ENCODE data around the gene GPR61.

The GPR61 gene

DNA sequence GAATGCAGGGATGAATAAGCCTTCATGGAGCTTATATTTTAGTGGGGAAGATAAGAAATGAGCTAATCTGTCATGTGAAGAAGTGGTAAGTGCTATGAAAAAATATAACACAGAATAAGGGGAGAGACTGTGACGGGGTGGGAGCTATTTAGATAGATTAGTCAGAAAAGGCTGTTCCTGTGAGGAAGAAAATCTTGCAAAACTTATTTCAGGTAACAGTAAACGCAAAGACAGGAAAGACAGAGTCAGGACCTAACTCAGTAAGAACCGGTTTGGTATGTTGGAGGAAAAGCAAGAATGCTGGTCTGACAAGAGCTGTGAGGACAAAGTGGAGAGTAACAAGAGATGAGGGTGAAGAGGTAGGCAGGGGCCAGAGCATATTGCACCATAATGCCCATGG, 30.7 kb downstream of the GPR61 start:
- DNase-seq (ENCODE audit: low spot score) = no peak

DNA sequence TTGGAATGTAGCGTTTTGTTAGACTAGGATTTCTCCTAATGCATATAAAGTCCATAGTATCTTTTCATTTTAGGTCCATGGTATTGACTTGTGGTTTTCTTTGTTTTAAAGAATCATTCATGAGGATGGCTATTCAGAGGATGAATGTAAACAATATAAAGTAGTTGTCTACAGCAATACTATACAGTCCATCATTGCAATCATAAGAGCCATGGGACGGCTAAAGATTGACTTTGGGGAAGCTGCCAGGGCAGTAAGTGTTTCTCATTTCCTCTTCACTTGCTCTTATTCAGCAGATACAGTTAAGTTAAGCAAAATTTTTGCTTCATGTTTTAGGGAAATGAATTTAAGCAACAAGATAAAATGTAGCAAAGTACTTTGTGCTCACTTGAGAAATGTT, 34.1 kb downstream of the GPR61 start:
- no peak for DNase-seq (ENCODE audit: low spot score)

DNA sequence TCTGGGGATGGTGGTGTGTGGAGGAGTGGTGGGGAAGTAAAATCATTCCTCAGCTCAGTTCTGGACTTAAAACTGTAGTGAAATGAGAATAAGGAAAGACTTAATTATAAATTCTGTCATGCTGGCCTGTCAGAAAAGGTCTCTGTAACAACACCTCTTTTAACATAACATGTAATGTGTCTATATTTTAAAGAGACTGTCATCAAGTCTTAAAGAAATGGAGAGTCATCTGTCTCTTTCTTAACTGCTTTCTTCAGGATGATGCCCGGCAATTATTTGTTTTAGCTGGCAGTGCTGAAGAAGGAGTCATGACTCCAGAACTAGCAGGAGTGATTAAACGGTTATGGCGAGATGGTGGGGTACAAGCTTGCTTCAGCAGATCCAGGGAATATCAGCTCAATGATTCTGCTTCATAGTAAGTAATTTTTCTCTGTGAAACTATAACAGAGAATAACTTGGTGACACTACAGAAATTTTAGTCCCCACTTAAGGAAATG, 39.3 kb downstream of the GPR61 start:
- DNase-seq (ENCODE audit: low spot score) = no peak

DNA sequence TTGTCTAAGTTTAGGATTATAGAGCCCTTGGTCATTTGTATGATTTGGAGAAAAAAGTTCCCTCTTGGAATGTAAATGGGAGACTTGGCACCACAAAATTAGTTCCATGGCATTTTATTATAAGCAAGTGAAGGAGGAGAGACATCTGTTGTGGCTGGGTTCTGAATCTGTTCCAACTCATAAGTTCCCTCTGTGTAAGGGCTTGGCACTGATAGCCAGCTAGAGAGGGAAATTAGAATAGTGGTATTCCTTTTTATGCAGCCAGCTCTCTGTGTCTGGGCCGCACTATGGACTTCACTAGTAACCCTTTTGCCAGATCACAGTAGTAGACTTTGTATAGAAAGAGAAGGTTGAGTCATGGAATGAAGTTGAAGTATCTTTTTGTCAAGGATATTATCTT, 39.8 kb downstream of the GPR61 start:
- DNase-seq (ENCODE audit: low spot score) = no peak

DNA sequence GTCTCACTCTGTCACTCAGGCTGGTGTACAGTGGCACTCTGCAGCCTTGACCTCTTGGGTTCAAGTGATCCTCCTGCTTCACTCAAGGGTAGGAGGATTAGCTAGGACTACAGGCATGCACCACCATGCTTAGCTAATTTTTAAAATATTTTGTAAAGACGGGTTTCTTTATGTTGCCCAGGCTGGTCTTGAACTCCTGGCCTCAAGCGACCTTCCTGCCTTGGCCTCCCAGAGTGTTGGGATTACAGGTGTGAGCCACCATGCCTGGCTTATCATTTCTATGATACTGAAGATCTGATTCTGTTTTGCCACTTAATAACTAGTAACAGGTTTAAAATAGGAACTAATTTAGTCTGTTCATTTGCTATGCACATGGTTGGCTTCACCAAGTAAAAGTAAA, 42.3 kb downstream of the GPR61 start:
- no peak for DNase-seq (ENCODE audit: low spot score)

DNA sequence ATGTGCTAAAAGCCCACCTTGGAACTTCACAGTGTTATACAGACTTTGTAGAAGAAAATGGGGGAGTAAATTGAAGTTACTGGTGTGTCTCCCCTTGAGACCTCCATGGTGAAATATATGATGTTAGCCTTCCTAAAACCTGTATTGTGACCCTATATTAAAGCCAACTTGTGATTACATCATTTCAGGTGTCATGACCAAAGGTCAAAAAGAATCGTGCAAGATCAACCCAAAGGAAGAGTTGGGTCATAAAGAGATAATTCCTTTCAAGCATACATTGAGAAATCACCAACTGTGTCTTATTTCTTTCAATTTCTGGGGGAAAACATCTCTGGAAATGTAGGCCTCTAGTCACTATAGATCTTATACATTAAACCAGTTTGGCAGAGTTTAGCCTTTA, 45.1 kb downstream of the GPR61 start:
- DNase-seq (ENCODE audit: low spot score) = no peak

DNA sequence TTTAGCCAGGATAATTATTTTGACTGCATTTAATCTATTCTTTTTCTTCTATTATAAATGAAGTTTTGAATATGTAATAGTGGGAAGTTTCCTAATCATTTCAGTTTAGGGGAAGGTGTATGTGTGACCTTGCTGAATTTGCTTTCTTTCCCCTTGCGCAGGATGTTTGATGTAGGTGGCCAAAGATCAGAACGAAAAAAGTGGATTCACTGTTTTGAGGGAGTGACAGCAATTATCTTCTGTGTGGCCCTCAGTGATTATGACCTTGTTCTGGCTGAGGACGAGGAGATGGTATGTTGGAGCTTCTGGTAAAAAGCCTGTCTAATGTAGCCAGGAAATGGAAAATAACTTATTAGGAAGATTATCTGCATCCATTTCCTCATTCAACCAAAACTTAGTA, 46.4 kb downstream of the GPR61 start:
- no peak for DNase-seq (ENCODE audit: low spot score)

DNA sequence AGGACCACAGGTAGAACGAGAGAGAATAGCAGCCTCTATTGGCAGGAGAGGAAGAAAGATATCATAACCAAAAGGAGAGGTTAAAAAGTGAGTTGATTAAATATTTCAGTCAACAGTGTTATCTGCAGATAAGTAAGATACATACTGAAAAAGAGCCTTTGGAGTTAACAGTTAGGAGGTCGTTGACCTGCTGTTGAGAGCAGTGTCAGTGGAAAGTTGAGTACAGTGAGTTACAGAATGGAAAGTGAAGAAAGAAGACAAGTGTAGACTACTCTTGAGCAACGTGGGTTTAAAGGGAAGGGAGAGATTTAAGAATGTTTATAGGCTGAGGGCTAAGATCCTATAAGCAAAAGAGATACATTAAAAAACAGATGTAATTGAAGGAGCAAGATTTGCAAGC, 49.5 kb downstream of the GPR61 start:
- no peak for DNase-seq (ENCODE audit: low spot score)

DNA sequence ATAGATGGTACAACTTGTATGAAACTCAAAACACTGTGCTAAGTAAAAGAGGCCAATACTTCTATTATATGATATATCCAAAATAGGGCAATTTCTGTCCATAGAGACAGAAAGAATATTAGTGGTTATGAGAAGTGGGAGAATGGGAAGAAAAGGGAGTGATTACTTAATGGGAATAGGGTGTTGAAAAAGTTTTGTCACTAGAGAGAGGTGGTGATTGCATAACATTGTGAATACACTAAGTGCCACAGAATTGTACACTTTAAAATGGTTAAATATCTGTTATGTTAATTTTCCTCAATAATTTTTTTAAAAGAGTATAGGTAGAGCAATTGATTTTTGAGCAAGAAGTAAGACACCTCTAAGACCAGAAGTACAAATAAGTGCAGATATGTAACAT, 50.0 kb downstream of the GPR61 start:
- no peak for DNase-seq (ENCODE audit: low spot score)

DNA sequence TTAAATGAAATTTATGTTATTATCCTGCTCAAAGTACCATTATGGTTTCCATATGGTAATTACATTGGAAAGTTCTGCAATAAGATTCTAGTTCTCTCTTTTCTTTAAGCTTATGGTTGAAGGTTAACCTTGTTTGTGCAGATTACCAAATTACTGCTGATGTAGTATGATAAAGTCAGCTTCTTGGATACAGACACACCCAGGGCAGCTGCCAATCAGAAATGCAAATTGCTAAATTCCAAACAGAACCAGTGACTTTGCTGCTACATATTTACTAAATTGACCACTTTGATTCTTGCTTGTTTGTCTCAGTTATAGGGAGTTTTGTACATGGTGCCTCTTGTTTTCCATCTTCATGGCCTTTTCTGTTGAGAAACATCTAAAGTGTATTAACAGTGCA, 53.2 kb downstream of the GPR61 start:
- no peak for DNase-seq (ENCODE audit: low spot score)

DNA sequence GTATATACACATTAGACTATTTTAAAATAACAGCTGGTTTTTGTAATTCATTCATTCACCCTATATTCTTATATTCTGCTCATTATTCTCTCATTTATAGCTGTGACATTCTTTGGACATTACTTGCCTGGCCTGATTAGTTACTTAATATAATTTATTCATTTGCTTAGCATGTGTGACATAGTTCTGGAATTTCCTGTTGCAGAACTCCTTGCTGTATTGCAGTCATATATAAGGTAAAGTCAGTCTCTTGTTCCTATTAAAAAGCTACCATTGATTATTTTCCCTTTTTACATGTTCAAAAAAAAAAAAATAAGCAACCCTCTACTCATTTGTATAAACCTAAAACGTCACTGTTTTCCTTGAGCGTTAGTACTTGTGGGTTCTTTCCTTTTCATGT, 55.9 kb downstream of the GPR61 start:
- DNase-seq (ENCODE audit: low spot score) = no peak

Measured in NAMALWA (cell line).